NB4 (cell line): ENCODE results near the gene KLHL10.
"Not testable (repeated sequence)": the region's sequence is repeated elsewhere in the genome, so short reads cannot be mapped to it uniquely, and the experiment has no call there.

Experiments used
- DNase-seq: peaks from one replicate; pipeline ENCODE4 v3.0.0; 2010; ENCODE audit warnings: low read depth
- H3K4me3 ChIP-seq: one replicate; pipeline ENCODE4 v1.5.1; 2011; ENCODE audit warnings: mild to moderate bottlenecking, low read depth, low read length, moderate library complexity
- MYC ChIP-seq: IDR thresholded peaks from 2 replicates; pipeline ENCODE4 v1.6.1; 2011; ENCODE audit warnings: low read depth, low read length
- POLR2A ChIP-seq: IDR thresholded peaks from 2 replicates; pipeline ENCODE4 v1.6.1; 2011; ENCODE audit warnings: mild to moderate bottlenecking; ENCODE audit not compliant: insufficient read length; ENCODE audit errors: extremely low read depth
- TF ChIP-seq, protein P1 (sequence below): IDR thresholded peaks from one replicate; pipeline ENCODE4 v1.5.1; 2012; ENCODE audit warnings: low read depth, low read length
- TF ChIP-seq, protein P2 (sequence below): IDR thresholded peaks from 2 replicates; pipeline ENCODE4 v1.6.1; 2011; ENCODE audit warnings: low read depth, low read length

Gene KLHL10

DNA sequence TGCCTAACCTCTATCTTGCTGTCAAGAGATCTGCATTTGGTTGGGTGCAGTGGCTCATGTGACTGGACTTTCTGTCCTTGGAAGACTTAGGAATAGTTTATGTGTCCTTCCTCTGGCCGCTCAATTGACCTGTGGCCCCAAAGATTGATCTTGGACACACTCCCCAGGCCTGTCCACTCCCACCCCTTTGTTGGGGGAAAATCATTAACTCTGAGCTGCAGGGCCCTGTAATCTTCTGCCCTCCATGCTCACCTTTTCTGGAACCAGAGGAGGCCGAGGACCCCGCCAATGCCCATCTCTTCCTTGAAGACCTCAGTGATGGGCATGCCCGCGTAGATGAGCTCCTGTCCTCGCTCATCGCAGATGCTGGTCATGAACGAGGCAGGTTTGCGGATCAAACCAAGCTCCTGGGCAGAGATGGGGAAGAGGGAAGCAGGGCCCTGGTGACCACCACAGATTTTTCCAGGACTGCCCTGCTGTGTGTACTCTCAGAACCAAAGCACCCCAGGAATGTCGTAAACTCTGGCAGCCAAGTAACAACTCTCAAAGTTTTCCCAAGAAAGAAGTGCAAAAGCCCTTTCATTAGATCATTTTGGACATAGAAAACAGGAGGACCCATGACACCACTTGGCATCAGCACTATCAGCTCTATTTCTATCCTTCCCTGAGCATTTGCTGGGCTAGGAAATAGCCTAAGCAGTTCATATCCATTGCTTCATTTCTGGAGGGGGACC lies 36.1 kb downstream of the KLHL10 start:
- no peak overlapping the region for H3K4me3 ChIP-seq
- DNase-seq, result no peak
- TF ChIP-seq, protein P1, sequence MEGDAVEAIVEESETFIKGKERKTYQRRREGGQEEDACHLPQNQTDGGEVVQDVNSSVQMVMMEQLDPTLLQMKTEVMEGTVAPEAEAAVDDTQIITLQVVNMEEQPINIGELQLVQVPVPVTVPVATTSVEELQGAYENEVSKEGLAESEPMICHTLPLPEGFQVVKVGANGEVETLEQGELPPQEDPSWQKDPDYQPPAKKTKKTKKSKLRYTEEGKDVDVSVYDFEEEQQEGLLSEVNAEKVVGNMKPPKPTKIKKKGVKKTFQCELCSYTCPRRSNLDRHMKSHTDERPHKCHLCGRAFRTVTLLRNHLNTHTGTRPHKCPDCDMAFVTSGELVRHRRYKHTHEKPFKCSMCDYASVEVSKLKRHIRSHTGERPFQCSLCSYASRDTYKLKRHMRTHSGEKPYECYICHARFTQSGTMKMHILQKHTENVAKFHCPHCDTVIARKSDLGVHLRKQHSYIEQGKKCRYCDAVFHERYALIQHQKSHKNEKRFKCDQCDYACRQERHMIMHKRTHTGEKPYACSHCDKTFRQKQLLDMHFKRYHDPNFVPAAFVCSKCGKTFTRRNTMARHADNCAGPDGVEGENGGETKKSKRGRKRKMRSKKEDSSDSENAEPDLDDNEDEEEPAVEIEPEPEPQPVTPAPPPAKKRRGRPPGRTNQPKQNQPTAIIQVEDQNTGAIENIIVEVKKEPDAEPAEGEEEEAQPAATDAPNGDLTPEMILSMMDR, result no peak
- TF ChIP-seq, protein P2, sequence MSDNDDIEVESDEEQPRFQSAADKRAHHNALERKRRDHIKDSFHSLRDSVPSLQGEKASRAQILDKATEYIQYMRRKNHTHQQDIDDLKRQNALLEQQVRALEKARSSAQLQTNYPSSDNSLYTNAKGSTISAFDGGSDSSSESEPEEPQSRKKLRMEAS, result no peak
- TF ChIP-seq POLR2A (no peak), MYC (no peak)

DNA sequence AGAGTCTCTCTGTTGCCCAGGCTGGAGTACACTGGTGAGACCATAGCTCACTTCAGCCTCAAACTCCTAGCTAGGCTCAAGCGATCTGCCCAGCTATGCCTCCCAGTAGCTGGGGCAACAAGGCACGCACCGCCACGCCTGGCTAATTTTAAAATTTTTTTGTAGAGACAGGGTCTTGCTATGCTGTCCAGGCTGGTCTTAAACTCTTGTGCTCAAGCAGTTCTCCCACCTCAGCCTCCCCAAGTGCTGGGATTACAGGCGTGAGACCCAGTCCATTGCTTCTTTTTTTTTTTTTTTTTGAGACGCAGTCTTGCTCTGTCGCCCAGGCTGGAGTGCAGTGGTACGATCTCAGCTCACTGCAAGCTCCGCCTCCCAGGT lies 36.7 kb downstream of the KLHL10 start:
- H3K4me3 ChIP-seq, DNase-seq: not testable (repeated sequence)

DNA sequence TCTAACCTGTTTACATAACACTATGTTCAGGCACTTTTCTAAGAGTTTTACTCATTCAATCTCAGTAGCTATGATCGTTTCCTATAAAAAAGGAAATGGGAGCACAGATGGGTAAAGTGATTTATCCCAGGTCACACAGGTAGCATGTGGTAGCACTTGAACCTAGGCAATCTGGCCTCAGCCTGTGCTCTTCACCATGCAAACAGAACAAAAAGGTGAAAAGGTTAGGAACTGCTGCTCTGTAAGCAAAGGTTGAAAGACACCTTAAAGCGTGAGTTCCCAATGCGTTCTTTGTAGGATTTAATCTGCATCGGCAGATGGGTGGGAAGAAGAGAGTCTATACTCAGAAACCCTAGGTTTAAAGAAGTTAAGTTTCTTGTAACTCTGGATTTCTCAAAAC lies 42.5 kb downstream of the KLHL10 start:
- TF ChIP-seq, protein P1, result no peak
- TF ChIP-seq, protein P2, result no peak
- TF ChIP-seq MYC (no peak), POLR2A (no peak)
- no peak overlapping the region for H3K4me3 ChIP-seq
- DNase-seq, result no peak

DNA sequence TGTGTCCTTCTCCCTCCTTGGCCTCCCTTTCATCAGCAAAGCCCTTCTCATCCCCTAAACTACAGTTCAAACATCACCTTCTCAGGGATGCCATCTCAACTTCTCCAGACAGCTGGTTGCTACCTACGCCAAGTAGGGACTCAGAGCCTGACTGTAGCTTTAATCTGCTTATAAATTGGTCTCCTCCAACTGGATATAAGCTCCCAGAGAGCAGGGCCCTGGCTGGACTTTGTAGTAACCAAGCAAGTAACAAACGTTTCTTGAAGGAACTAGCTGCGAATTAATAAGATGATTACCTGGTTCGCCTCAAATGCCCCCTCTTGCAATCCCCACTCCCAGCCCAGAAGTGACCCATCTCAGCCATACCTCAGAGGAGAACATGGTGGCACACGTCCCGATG lies 45.1 kb downstream of the KLHL10 start:
- no peak overlapping the region for H3K4me3 ChIP-seq
- no peak for DNase-seq
- TF ChIP-seq POLR2A, result no peak
- TF ChIP-seq, protein P2, result no peak
- no peak for TF ChIP-seq MYC
- TF ChIP-seq, protein P1, result no peak

DNA sequence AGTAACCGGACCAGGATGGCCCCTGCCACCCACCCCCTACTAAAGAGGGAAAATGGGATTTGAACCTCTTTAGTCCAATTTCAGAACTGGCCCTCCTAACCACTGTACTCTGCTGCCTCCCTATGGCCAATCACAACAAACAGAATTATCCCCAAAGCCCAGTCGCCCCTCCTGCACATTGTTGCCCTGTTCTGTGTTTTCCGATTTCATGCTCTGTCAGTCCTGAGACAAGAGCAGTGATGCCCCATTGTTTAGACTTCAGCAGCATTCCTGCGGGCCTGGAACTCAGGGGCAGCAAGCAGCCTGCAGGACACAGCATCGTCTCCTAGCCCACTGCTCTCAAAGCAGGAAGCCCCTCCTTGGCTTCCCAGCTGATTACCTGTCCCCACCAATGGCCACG lies 48.1 kb downstream of the KLHL10 start:
- no peak overlapping the region for H3K4me3 ChIP-seq
- peak; percentile 24 for DNase-seq
- TF ChIP-seq, protein P2, result no peak
- TF ChIP-seq, protein P1, result no peak
- TF ChIP-seq MYC, result no peak
- TF ChIP-seq POLR2A, result no peak

DNA sequence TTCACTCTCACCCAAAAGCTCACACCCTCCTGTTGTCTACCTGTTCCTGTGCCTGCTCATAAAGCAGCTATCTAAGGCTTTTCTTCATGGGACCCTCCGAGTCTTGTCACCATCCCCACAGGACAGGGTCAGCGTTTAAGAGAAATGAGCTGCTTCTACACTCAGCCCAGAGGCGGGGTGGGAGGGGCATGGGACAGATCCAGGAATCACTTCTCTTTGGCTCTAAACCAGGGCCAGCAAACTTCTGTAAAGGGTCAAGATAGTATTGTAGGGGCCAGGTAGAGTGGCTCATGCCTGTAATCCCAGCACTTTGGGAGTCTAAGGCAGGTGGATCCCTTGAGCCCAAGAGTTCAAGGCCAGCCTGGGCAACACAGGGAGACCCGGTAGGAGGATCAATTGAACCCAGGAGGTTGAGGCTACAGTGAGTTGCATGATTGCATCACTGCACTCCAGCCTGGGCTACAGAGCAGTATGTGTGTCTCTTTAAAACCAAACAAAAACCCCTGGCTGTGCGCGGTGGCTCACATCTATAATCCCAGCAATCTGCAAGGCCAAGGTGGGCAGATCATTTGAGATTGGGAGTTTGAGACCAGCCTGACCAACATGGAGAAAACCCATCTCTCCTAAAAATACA lies 50.8 kb downstream of the KLHL10 start:
- no peak for DNase-seq
- TF ChIP-seq MYC (no peak), POLR2A (no peak)
- TF ChIP-seq, protein P2, result no peak
- TF ChIP-seq, protein P1, result no peak
- no peak overlapping the region for H3K4me3 ChIP-seq
